HFF-Myc (cell line): ENCODE results near the gene INO80B.
A peak's percentile ranks its signal among the peaks of the same experiment; 100 is the strongest.

Experiments used
- DNase-seq: peaks from one replicate; pipeline ENCODE4 v3.0.0-alpha.2; 2011; ENCODE audit warnings: low read depth; ENCODE audit errors: extremely low read depth
- H3K4me3 ChIP-seq: replicated peaks from 2 replicates; pipeline ENCODE4 v1.5.1; 2011; ENCODE audit warnings: low read depth, mild to moderate bottlenecking, control low read depth, low read length
- TF ChIP-seq, protein P1 (sequence below): IDR thresholded peaks from 2 replicates; pipeline ENCODE4 v1.5.1; 2012; ENCODE audit warnings: mild to moderate bottlenecking, low read depth, low read length, control low read depth; ENCODE audit errors: missing control alignments

The INO80B gene

DNA sequence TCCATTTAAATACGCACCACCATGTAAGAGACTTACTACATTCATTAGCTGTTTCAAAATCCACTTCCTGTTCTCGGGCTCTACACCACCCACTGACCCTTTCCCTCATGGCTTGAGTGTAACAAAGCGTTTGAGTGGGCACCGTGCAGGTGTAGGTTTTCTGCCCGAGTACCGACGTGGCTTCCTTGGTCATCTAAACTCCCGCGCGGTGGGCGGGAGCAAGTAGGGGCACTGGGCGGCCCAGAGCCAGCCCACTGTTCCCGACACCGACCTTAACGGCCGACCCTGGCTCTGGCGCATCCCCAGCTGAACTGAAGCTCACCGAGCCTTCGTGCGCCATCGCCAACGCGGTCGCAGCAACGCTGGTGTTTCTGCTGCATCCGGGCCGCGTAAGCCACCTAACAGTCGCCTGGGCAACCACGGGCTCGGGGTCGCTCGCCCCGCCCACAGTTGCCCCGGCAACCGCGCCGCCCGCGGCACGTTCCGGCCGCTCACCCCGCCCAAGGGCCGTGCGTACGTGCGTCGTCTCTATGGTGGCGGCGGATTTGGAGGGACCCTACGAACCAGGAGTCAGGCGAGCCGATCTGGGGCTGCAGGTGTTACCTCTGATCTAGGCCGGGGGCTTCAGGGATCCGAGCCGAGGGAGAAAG is 33.5 kb upstream of the INO80B start, which contains the start of the genes C2orf81 and WDR54:
TSS of gene C2orf81 (minus strand) at position 399 of the 650 bp plus-strand sequence. CDS start at position 340, 59 bp downstream.
TSS of gene WDR54 (plus strand) at position 510 of the 650 bp plus-strand sequence. CDS start 424 bp downstream, outside the sequence.
- peak within 1 kb of the TSS; percentile 59 for H3K4me3 ChIP-seq
- DNase-seq = peak; percentile 66
- TF ChIP-seq, protein P1, sequence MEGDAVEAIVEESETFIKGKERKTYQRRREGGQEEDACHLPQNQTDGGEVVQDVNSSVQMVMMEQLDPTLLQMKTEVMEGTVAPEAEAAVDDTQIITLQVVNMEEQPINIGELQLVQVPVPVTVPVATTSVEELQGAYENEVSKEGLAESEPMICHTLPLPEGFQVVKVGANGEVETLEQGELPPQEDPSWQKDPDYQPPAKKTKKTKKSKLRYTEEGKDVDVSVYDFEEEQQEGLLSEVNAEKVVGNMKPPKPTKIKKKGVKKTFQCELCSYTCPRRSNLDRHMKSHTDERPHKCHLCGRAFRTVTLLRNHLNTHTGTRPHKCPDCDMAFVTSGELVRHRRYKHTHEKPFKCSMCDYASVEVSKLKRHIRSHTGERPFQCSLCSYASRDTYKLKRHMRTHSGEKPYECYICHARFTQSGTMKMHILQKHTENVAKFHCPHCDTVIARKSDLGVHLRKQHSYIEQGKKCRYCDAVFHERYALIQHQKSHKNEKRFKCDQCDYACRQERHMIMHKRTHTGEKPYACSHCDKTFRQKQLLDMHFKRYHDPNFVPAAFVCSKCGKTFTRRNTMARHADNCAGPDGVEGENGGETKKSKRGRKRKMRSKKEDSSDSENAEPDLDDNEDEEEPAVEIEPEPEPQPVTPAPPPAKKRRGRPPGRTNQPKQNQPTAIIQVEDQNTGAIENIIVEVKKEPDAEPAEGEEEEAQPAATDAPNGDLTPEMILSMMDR = no peak

DNA sequence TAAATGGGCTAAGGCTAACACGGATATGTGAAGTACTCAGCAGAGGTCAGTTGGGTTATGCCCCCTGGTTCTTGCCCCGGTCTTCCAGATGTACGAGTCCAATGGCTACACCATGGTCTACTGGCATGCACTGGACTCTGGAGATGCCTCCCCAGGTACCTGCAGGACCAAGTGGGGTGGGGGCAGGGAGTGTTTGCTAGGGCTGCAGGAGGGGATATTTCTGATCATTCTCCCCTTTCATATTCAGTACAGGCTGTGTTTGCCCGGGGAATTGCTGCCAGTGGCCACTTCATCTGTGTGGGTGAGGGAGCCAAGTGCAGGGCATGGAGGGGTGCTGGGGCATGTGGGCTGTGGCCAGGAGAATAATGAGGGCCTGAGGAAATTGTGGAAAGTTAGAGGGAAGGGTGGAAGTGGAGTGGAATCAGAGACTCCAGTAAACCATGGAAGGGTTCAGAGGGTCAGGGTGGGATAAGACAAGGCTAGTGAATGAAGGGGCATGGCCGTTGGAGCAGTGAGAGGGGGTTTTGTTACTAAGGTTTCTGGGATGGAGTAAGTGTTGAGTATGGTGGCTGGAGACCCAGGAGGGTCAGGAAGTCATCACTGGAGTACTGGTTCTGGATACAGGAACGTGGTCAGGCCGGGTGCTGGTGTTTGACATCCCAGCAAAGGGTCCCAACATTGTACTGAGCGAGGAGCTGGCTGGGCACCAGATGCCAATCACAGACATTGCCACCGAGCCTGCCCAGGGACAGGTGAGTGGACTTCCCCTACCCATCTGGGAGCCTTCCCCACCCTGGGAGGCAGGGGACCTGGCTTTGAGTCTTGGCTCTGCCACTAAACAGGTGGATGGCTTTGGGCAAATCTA is 31.4 kb upstream of the INO80B start:
- no peak overlapping the region for H3K4me3 ChIP-seq
- TF ChIP-seq, protein P1 = no peak
- no peak for DNase-seq

DNA sequence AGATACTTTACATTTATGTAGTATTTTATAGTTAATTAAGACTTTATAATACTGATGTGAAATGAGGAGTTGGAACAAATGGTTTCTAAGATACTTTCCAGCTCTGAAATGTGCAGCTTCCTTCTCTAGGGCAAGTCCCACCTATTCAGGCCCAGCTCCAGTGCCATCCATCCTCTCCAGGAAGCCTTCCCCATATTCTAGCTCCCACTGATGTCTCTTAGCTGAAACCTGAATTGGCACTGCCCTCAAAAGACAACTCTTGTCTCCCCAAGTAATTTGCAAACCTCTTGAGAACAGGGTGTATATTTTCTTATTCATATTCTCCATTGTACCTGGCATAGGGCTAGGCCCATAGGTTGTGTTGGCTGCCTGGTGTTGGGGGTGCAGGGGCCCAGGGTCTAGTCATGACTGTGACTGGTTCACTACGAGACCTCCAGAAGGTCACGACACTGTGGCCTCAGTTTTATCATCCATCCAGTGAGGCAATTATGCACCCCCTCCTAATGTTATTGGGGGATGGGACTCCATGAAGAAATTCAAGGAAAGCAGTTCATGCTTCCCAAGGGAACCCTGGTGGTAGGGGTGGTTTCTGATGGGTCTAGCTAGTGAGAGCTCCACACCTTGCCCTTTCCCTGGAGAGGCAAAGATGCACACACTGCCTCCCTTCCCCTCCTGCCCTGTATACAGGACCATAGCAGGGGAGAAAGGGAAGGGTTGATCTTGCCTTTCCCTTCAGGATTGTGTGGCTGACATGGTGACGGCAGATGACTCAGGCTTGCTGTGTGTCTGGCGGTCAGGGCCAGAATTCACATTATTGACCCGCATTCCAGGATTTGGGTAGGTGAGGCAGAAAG is 30.5 kb upstream of the INO80B start:
- no peak for DNase-seq
- TF ChIP-seq, protein P1 = no peak
- H3K4me3 ChIP-seq = no peak overlapping the region

DNA sequence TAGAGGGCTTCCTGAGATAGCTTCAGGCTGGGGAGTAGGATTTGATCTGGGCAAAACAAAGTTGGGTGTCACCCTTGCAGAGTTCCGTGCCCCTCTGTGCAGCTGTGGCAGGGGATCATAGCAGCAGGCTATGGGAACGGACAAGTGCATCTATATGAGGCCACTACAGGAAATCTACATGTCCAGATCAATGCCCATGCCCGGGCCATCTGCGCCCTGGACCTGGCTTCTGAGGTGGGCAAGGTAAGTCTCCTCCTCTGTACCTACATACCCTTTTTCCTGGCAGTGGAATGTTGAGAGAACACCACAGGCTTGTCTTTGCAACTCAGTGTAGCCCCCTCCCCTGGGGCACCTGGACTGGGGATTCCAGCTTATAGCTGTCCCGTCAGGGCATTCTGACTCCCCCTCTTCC is 29.9 kb upstream of the INO80B start:
- no peak overlapping the region for H3K4me3 ChIP-seq
- DNase-seq = no peak
- TF ChIP-seq, protein P1 = no peak

DNA sequence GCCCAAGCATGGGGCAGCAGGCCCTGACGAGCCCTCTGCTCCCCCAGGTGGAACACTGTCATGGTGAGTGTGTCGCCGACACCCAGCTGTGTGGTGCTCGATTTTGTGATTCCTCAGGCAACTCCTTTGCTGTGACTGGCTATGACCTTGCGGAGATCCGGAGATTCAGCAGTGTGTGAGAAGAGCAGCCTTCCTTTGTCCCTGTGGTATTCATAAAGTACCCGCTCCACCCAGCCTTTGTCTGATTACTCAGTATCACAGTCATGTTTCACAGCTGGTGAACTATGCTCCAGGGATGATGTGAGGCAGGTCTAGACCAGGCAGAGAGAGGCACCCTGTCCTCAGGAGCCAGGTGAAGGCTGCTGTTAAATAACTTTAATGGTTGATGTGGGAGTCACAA is 29.4 kb upstream of the INO80B start:
- H3K4me3 ChIP-seq = no peak overlapping the region
- TF ChIP-seq, protein P1 = no peak
- no peak for DNase-seq

DNA sequence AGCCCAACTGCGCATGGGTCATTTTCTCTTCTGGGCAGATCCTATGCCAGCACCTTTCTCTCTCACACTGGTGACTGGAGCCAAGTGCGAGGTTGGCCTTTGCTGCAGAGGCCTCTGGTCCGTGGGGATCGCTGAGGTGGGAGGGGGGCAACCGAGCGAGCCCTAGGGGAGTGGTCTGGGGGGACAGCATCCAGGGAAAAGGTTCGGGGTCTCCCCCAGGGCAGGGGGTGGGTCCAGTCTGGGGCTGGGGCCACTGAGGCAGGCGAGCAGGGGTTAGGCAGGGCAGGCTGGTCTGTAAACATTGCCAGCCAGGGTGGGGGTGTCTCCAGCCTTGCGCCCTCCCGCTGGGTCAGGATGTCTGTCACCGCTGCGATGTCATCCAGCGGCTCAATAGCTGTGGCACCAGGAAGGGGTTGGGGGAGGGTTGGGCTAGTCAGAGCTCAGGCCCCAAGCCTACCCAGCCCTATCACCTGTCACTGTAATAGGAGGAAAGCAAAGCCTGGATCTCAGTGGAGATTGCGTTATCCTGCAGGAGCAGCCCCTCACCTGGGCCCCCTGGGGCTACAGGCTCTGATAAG is 28.6 kb upstream of the INO80B start:
- H3K4me3 ChIP-seq = no peak overlapping the region
- TF ChIP-seq, protein P1 = no peak
- no peak for DNase-seq
